DOHH2 (cell line): ENCODE data around the gene SDHAF2.

Experiments used
- H3F3A ChIP-seq: fragments of 200-600 bp; sonication (generic), shearing (Covaris generic); 2 replicates; pipeline ENCODE4 v1.6.0; 2016; ENCODE audit warnings: antibody characterized with exemption, mild to moderate bottlenecking; ENCODE audit not compliant: control insufficient read depth, insufficient read depth
- H3K27ac ChIP-seq: fragments of 200-600 bp; sonication (generic); 2 replicates; pipeline ENCODE4 v1.5.1; 2014; ENCODE audit warnings: low read depth, mild to moderate bottlenecking, low read length, moderate library complexity
- H3K27me3 ChIP-seq: fragments of 200-600 bp; sonication (generic); 2 replicates; pipeline ENCODE4 v1.6.1; 2014; ENCODE audit warnings: mild to moderate bottlenecking, low read length, mixed read lengths; ENCODE audit not compliant: control insufficient read depth
- H3K36me3 ChIP-seq: fragments of 200-600 bp; sonication (generic); 2 replicates; pipeline ENCODE4 v1.6.1; 2014; ENCODE audit warnings: mild to moderate bottlenecking, low read length, moderate library complexity, mixed read lengths; ENCODE audit not compliant: control insufficient read depth
- H3K4me1 ChIP-seq: fragments of 200-600 bp; sonication (generic); 2 replicates; pipeline ENCODE4 v1.6.1; 2014; ENCODE audit warnings: mild to moderate bottlenecking, low read length, mixed read lengths; ENCODE audit not compliant: control insufficient read depth
- H3K4me2 ChIP-seq: fragments of 200-600 bp; sonication (generic); 2 replicates; pipeline ENCODE4 v1.6.0; 2014; ENCODE audit warnings: mild to moderate bottlenecking, low read length, moderate library complexity
- H3K4me3 ChIP-seq: fragments of 200-600 bp; sonication (generic); 2 replicates; pipeline ENCODE4 v1.5.1; 2014; ENCODE audit warnings: mild to moderate bottlenecking, low read length, mixed read lengths
- H3K79me2 ChIP-seq: fragments of 200-600 bp; sonication (generic); 2 replicates; pipeline ENCODE4 v1.6.1; 2014; ENCODE audit warnings: mild to moderate bottlenecking, low read length, mixed read lengths; ENCODE audit not compliant: control insufficient read depth
- H3K9me2 ChIP-seq: fragments of 200-600 bp; sonication (generic); replicated peaks from 2 replicates; pipeline ENCODE4 v1.6.1; 2014; ENCODE audit warnings: mild to moderate bottlenecking, low read length, mixed read lengths; ENCODE audit not compliant: control insufficient read depth
- H3K9me3 ChIP-seq: fragments of 200-600 bp; sonication (generic); 2 replicates; pipeline ENCODE4 v1.6.1; 2014; ENCODE audit warnings: antibody characterized with exemption, low read length, mixed read lengths; ENCODE audit not compliant: control insufficient read depth, insufficient read depth
- H4K20me1 ChIP-seq: fragments of 200-600 bp; sonication (generic); 2 replicates; pipeline ENCODE4 v1.6.0; 2014; ENCODE audit warnings: low read depth, mild to moderate bottlenecking, antibody characterized with exemption, low read length, moderate library complexity; ENCODE audit not compliant: control insufficient read depth, insufficient read depth
- EZH2phosphoT487 ChIP-seq: fragments of 200-600 bp; sonication (generic); IDR thresholded peaks from 2 replicates; pipeline ENCODE4 v1.6.1; 2017; ENCODE audit warnings: borderline replicate concordance, mild to moderate bottlenecking, antibody characterized with exemption, low read length, moderate library complexity, mixed read lengths
- TF ChIP-seq, protein P1 (sequence below): fragments of 200-600 bp; sonication (generic); IDR thresholded peaks from one replicate; pipeline ENCODE4 v1.5.1; 2014; ENCODE audit warnings: antibody characterized with exemption, mild to moderate bottlenecking, low read depth, low read length; ENCODE audit not compliant: poor library complexity, severe bottlenecking

SDHAF2 gene

DNA sequence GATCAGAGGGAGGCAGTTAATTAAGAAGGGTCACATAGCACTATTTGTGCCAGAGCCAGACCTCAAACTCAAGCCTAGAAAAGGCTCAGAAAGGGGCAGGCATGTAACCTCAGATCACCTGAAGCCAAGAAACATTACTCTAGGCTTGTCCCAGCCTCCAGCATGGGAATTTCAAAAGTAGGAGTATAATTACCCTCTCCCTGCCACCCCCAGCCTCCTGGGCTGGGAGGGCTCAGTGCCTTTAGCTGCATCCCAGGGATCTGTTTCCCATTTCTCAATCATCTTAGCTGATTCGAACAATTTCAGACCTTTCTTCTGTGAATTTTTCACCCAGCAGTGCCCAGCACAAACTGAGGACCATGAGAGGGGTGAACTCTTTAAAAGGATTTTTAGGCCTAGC lies 45.5 kb downstream of the SDHAF2 start:
- peaks cover 8% of the 10 kb centered on the region; the same call in 1 of the 2 replicates for H3K27me3 ChIP-seq
- H3K9me3 ChIP-seq: no peaks in the 10 kb centered on the region
- no peaks in the 10 kb centered on the region for H3K79me2 ChIP-seq
- H3F3A ChIP-seq: no peaks in the 10 kb centered on the region; the same call in 1 of the 2 replicates
- H3K36me3 ChIP-seq: peaks cover 3% of the 10 kb centered on the region; the same call in 1 of the 2 replicates
- no peaks in the 10 kb centered on the region for H3K9me2 ChIP-seq
- H4K20me1 ChIP-seq: 0 out of 2 replicates have a peak, but pooled peaks cover 5% of the 10 kb centered on the region
- no peak overlapping the region for H3K27ac ChIP-seq
- no peak for TF ChIP-seq EZH2phosphoT487
- TF ChIP-seq, protein P1, sequence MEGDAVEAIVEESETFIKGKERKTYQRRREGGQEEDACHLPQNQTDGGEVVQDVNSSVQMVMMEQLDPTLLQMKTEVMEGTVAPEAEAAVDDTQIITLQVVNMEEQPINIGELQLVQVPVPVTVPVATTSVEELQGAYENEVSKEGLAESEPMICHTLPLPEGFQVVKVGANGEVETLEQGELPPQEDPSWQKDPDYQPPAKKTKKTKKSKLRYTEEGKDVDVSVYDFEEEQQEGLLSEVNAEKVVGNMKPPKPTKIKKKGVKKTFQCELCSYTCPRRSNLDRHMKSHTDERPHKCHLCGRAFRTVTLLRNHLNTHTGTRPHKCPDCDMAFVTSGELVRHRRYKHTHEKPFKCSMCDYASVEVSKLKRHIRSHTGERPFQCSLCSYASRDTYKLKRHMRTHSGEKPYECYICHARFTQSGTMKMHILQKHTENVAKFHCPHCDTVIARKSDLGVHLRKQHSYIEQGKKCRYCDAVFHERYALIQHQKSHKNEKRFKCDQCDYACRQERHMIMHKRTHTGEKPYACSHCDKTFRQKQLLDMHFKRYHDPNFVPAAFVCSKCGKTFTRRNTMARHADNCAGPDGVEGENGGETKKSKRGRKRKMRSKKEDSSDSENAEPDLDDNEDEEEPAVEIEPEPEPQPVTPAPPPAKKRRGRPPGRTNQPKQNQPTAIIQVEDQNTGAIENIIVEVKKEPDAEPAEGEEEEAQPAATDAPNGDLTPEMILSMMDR: no peak
- H3K4me1 ChIP-seq: no peaks in the 10 kb centered on the region
- no peak overlapping the region for H3K4me2 ChIP-seq
- H3K4me3 ChIP-seq: no peak overlapping the region

DNA sequence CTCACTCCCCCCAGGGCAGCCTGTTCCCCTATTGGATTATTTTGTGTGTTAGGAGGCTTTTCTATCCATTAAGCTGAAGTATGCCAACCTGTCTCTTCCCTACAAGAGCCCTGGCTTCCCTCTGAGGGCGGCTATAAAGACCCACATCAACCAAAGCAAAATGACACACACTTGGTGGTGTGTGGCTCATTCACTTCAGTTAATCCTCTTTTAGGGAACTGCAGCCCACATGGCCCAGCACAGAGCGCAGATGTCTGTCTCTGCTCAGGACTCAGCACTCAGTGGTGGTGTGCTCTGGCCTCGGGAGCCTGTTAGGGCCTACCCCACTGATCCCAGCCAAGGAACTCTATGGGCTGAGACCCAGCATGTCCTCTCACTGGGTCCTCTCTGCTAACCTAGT lies 46.4 kb downstream of the SDHAF2 start:
- Histone ChIP-seq H3K9me3 (no peaks in the 10 kb centered on the region), H3K4me3 (no peak overlapping the region), H3K27ac (no peak overlapping the region), H3K9me2 (no peaks in the 10 kb centered on the region), H3K4me2 (no peak overlapping the region), H3F3A (no peaks in the 10 kb centered on the region; the same call in 1 of the 2 replicates), H3K27me3 (peaks cover 11% of the 10 kb centered on the region; the same call in 1 of the 2 replicates), H4K20me1 (0 out of 2 replicates have a peak, but pooled peaks cover 5% of the 10 kb centered on the region), H3K36me3 (no peaks in the 10 kb centered on the region), H3K4me1 (no peaks in the 10 kb centered on the region), H3K79me2 (no peaks in the 10 kb centered on the region)
- no peak for TF ChIP-seq EZH2phosphoT487
- TF ChIP-seq, protein P1: no peak

DNA sequence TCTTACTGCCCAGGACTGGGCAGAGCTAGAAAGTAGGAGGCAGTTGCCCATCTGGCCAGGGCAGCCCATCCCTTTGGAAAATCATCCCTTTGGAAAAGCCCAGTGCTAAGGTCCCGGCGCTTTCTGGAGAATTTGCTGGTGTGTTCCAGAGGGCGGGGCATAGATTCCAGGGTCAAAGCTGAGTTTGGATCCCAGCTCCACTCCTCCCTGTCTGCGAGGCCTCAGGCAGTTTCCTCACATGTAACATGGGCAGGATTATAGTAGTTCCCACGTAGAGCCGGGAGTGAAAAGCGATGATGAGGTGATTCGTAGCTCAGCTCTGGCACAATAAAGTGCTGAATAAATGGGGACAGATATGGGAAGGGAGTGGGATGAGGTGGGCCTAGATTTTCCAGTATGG lies 47.2 kb downstream of the SDHAF2 start:
- Histone ChIP-seq H4K20me1 (0 out of 2 replicates have a peak, but pooled peaks cover 5% of the 10 kb centered on the region), H3F3A (no peaks in the 10 kb centered on the region; the same call in 1 of the 2 replicates), H3K9me2 (no peaks in the 10 kb centered on the region), H3K36me3 (no peaks in the 10 kb centered on the region), H3K9me3 (no peaks in the 10 kb centered on the region), H3K79me2 (no peaks in the 10 kb centered on the region), H3K4me3 (no peak overlapping the region), H3K27me3 (peaks cover 11% of the 10 kb centered on the region; the same call in 1 of the 2 replicates), H3K4me1 (no peaks in the 10 kb centered on the region), H3K27ac (no peak overlapping the region), H3K4me2 (no peak overlapping the region)
- TF ChIP-seq, protein P1: no peak
- TF ChIP-seq EZH2phosphoT487: no peak
